GM12878 (cell line): ENCODE results near the gene FXN. TPM values are rescaled to one million over a fixed set of nuclear protein-coding genes. Genes with fewer than 3 reads are reported as not detected.
A peak's percentile ranks its signal among the peaks of the same experiment; 100 is the strongest.

Source experiments
- ATF7 ChIP-seq: fragments of 450-650 bp; IDR thresholded peaks from 2 replicates; pipeline ENCODE4 v1.6.1; 2016; ENCODE audit warnings: low read depth, mild to moderate bottlenecking
- CBX3 ChIP-seq: fragments of 200-600 bp; sonication (generic); IDR thresholded peaks from 2 replicates; pipeline ENCODE4 v1.6.1; 2016; ENCODE audit warnings: low read depth, borderline replicate concordance
- ESRRA ChIP-seq: IDR thresholded peaks from 2 replicates; pipeline ENCODE4 v1.6.1; 2012; ENCODE audit warnings: mild to moderate bottlenecking, low read length, improper control_type of control experiment
- GATAD2B ChIP-seq: fragments of 450-650 bp; conservative IDR thresholded peaks from 2 replicates; pipeline ENCODE4 v1.6.1; 2017; ENCODE audit warnings: low read depth, mild to moderate bottlenecking, moderate library complexity
- HCFC1 ChIP-seq: fragments of 150-350 bp; IDR thresholded peaks from 2 replicates; pipeline ENCODE4 v1.6.1; 2014; ENCODE audit warnings: low read length
- IKZF1 ChIP-seq: fragments of 450-650 bp; conservative IDR thresholded peaks from 2 replicates; pipeline ENCODE4 v1.6.1; 2017; ENCODE audit warnings: antibody characterized with exemption, mild to moderate bottlenecking
- IKZF2 ChIP-seq, 2 experiments: fragments of 450-650 bp; IDR thresholded peaks; 2 replicates each; pipeline ENCODE4 v1.6.1; 2017; ENCODE audit warnings: mild to moderate bottlenecking in 2 of 2, moderate library complexity in 2 of 2
- IRF4 ChIP-seq: IDR thresholded peaks from 2 replicates; pipeline ENCODE4 v1.6.1; 2011; ENCODE audit warnings: low read depth, low read length
- KAT2A ChIP-seq: conservative IDR thresholded peaks from 2 replicates; pipeline ENCODE4 v1.6.1; 2011; ENCODE audit warnings: low read depth, low read length; ENCODE audit not compliant: control insufficient read depth
- MYB ChIP-seq: fragments of 150-350 bp; IDR thresholded peaks from 2 replicates; pipeline ENCODE4 v1.6.1; 2014; ENCODE audit warnings: mild to moderate bottlenecking, low read depth, low read length, borderline replicate concordance
- POLR2AphosphoS2 ChIP-seq: IDR thresholded peaks from 2 replicates; pipeline ENCODE4 v1.6.1; 2011; ENCODE audit warnings: low read depth, mild to moderate bottlenecking, low read length, improper control_type of control experiment, moderate library complexity
- RFX5 ChIP-seq: IDR thresholded peaks from 2 replicates; pipeline ENCODE4 v1.6.1; 2011; ENCODE audit warnings: low read depth, low read length, improper control_type of control experiment
- SUZ12 ChIP-seq: fragments of 200-600 bp; sonication (generic); IDR thresholded peaks from one replicate; pipeline ENCODE4 v1.6.1; 2018; ENCODE audit warnings: antibody characterized with exemption, mild to moderate bottlenecking; ENCODE audit not compliant: unreplicated experiment
- TCF3 ChIP-seq: IDR thresholded peaks from 2 replicates; pipeline ENCODE4 v1.6.1; 2012; ENCODE audit warnings: low read depth, mild to moderate bottlenecking, low read length, borderline replicate concordance; ENCODE audit not compliant: insufficient read depth
- ZNF622 ChIP-seq: fragments of 450-650 bp; IDR thresholded peaks from 2 replicates; pipeline ENCODE4 v1.6.1; 2017; ENCODE audit warnings: mild to moderate bottlenecking, inconsistent platforms
- ZSCAN29 ChIP-seq: fragments of 450-650 bp; IDR thresholded peaks from 2 replicates; pipeline ENCODE4 v1.6.1; 2017; ENCODE audit warnings: mild to moderate bottlenecking, moderate library complexity
- polyA plus RNA-seq, 11 experiments: library from polyadenylated mRNA; depleted of rRNA in 4 of 11; unstranded in 6 of 11; stranded (reverse) in 5 of 11; fragments of >200 nt; fragmentation: Nextera tagmentation in 4 of 11; fragmentation: Illumina TruSeq in 1 of 11; extraction: Ambion mirVana in 4 of 11; extraction: Trizol in 1 of 11; gene quantifications; 1 replicate in 1 of 11; 2 replicates in 10 of 11; pipeline versions ENCODE4 v1.2.1 to v1.2.3, GENCODE V29; 2011 to 2016; ENCODE audit warnings: inconsistent platforms in 2 of 11, missing spikeins in 2 of 11, low read depth in 1 of 11
- total RNA-seq, 4 experiments: library from RNA; depleted of rRNA in 3 of 4; stranded (reverse); fragments of >200 nt in 3 of 4; fragmentation: Illumina TruSeq in 1 of 4; extraction: Trizol in 1 of 4; gene quantifications; 2 replicates each; pipeline versions ENCODE4 v1.2.1 to v1.2.3, GENCODE V29; 2013 to 2021
- TF ChIP-seq, protein P1 (sequence below): fragments of 450-650 bp; IDR thresholded peaks from 2 replicates; pipeline ENCODE4 v1.6.1; 2016; ENCODE audit warnings: mild to moderate bottlenecking
- TF ChIP-seq, protein P2 (sequence below), 3 experiments: IDR thresholded peaks in 2 of 3; conservative IDR thresholded peaks in 1 of 3; 2 replicates each; pipeline ENCODE4 v1.5.1; 2011; ENCODE audit warnings: low read depth in 3 of 3, low read length in 3 of 3, mild to moderate bottlenecking in 3 of 3, control low read depth in 2 of 3, moderate library complexity in 2 of 3, inconsistent platforms in 1 of 3, mixed read lengths in 1 of 3; ENCODE audit not compliant: control insufficient read depth in 2 of 3, insufficient read depth in 1 of 3; ENCODE audit errors: extremely low read depth in 1 of 3
- TF ChIP-seq, protein P3 (sequence below): IDR thresholded peaks from 2 replicates; pipeline ENCODE4 v1.6.1; 2011; ENCODE audit warnings: low read depth, mild to moderate bottlenecking, low read length, moderate library complexity, borderline replicate concordance; ENCODE audit errors: extremely low read depth
- TF ChIP-seq, protein P4 (sequence below): fragments of 450-650 bp; IDR thresholded peaks from 2 replicates; pipeline ENCODE4 v1.6.1; 2017; ENCODE audit warnings: mild to moderate bottlenecking, moderate library complexity
- TF ChIP-seq, protein P5 (sequence below): fragments of 450-650 bp; IDR thresholded peaks from 2 replicates; pipeline ENCODE4 v1.6.1; 2014; ENCODE audit warnings: mild to moderate bottlenecking

Gene FXN
- total and polyA plus RNA-seq, 10 of the 15 experiments (the other 5 are each of a cell fraction or from before 2014, with no cell fraction given), result 7.3 to 78.0 (median 23.2) TPM

DNA sequence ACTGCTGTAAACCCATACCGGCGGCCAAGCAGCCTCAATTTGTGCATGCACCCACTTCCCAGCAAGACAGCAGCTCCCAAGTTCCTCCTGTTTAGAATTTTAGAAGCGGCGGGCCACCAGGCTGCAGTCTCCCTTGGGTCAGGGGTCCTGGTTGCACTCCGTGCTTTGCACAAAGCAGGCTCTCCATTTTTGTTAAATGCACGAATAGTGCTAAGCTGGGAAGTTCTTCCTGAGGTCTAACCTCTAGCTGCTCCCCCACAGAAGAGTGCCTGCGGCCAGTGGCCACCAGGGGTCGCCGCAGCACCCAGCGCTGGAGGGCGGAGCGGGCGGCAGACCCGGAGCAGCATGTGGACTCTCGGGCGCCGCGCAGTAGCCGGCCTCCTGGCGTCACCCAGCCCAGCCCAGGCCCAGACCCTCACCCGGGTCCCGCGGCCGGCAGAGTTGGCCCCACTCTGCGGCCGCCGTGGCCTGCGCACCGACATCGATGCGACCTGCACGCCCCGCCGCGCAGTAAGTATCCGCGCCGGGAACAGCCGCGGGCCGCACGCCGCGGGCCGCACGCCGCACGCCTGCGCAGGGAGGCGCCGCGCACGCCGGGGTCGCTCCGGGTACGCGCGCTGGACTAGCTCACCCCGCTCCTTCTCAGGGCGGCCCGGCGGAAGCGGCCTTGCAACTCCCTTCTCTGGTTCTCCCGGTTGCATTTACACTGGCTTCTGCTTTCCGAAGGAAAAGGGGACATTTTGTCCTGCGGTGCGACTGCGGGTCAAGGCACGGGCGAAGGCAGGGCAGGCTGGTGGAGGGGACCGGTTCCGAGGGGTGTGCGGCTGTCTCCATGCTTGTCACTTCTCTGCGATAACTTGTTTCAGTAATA is at the start of gene FXN (continued):
- TF ChIP-seq, protein P1, sequence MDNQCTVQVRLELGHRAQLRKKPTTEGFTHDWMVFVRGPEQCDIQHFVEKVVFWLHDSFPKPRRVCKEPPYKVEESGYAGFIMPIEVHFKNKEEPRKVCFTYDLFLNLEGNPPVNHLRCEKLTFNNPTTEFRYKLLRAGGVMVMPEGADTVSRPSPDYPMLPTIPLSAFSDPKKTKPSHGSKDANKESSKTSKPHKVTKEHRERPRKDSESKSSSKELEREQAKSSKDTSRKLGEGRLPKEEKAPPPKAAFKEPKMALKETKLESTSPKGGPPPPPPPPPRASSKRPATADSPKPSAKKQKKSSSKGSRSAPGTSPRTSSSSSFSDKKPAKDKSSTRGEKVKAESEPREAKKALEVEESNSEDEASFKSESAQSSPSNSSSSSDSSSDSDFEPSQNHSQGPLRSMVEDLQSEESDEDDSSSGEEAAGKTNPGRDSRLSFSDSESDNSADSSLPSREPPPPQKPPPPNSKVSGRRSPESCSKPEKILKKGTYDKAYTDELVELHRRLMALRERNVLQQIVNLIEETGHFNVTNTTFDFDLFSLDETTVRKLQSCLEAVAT, result no peak
- TF ChIP-seq MYB, result no peak
- no peak for TF ChIP-seq KAT2A
- TF ChIP-seq SUZ12, result no peak
- TF ChIP-seq, protein P2, sequence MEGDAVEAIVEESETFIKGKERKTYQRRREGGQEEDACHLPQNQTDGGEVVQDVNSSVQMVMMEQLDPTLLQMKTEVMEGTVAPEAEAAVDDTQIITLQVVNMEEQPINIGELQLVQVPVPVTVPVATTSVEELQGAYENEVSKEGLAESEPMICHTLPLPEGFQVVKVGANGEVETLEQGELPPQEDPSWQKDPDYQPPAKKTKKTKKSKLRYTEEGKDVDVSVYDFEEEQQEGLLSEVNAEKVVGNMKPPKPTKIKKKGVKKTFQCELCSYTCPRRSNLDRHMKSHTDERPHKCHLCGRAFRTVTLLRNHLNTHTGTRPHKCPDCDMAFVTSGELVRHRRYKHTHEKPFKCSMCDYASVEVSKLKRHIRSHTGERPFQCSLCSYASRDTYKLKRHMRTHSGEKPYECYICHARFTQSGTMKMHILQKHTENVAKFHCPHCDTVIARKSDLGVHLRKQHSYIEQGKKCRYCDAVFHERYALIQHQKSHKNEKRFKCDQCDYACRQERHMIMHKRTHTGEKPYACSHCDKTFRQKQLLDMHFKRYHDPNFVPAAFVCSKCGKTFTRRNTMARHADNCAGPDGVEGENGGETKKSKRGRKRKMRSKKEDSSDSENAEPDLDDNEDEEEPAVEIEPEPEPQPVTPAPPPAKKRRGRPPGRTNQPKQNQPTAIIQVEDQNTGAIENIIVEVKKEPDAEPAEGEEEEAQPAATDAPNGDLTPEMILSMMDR (IDR thresholded peaks at IDR 0.05 in 2 of 3, conservative IDR thresholded peaks at IDR 0.05 in 1 of 3; ENCODE audit: control insufficient read depth in 2 of 3, extremely low read depth in 1 of 3, insufficient read depth in 1 of 3, low read depth in 3 of 3, low read length in 3 of 3), result peak; percentile 96 to 98 (median 98)
- TF ChIP-seq, protein P3, sequence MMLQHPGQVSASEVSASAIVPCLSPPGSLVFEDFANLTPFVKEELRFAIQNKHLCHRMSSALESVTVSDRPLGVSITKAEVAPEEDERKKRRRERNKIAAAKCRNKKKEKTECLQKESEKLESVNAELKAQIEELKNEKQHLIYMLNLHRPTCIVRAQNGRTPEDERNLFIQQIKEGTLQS, result no peak
- TF ChIP-seq, protein P4, sequence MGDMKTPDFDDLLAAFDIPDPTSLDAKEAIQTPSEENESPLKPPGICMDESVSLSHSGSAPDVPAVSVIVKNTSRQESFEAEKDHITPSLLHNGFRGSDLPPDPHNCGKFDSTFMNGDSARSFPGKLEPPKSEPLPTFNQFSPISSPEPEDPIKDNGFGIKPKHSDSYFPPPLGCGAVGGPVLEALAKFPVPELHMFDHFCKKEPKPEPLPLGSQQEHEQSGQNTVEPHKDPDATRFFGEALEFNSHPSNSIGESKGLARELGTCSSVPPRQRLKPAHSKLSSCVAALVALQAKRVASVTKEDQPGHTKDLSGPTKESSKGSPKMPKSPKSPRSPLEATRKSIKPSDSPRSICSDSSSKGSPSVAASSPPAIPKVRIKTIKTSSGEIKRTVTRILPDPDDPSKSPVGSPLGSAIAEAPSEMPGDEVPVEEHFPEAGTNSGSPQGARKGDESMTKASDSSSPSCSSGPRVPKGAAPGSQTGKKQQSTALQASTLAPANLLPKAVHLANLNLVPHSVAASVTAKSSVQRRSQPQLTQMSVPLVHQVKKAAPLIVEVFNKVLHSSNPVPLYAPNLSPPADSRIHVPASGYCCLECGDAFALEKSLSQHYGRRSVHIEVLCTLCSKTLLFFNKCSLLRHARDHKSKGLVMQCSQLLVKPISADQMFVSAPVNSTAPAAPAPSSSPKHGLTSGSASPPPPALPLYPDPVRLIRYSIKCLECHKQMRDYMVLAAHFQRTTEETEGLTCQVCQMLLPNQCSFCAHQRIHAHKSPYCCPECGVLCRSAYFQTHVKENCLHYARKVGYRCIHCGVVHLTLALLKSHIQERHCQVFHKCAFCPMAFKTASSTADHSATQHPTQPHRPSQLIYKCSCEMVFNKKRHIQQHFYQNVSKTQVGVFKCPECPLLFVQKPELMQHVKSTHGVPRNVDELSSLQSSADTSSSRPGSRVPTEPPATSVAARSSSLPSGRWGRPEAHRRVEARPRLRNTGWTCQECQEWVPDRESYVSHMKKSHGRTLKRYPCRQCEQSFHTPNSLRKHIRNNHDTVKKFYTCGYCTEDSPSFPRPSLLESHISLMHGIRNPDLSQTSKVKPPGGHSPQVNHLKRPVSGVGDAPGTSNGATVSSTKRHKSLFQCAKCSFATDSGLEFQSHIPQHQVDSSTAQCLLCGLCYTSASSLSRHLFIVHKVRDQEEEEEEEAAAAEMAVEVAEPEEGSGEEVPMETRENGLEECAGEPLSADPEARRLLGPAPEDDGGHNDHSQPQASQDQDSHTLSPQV, result peak; percentile 68
- TF ChIP-seq IRF4, result no peak
- no peak for TF ChIP-seq POLR2AphosphoS2
- no peak for TF ChIP-seq TCF3
- peak; percentile 94 for TF ChIP-seq GATAD2B
- peak; percentile 88; the same call in 1 of the 2 replicates for TF ChIP-seq ESRRA
- TF ChIP-seq ZNF622, result no peak
- TF ChIP-seq, protein P5, sequence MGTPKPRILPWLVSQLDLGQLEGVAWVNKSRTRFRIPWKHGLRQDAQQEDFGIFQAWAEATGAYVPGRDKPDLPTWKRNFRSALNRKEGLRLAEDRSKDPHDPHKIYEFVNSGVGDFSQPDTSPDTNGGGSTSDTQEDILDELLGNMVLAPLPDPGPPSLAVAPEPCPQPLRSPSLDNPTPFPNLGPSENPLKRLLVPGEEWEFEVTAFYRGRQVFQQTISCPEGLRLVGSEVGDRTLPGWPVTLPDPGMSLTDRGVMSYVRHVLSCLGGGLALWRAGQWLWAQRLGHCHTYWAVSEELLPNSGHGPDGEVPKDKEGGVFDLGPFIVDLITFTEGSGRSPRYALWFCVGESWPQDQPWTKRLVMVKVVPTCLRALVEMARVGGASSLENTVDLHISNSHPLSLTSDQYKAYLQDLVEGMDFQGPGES, result no peak
- TF ChIP-seq HCFC1, result no peak; the same call in 1 of the 2 replicates
- no peak for TF ChIP-seq RFX5
- peak; percentile 86 for TF ChIP-seq IKZF1
- TF ChIP-seq ATF7, result no peak
- TF ChIP-seq IKZF2 (IDR thresholded peaks at IDR 0.05), result no peak
- TF ChIP-seq ZSCAN29, result peak; percentile 68
- no peak for TF ChIP-seq CBX3
